ENCODE results near the gene ZNF217. TPM values are rescaled to one million over a fixed set of nuclear protein-coding genes. Genes with fewer than 3 reads are reported as not detected.
"Not testable (repeated sequence)": the region's sequence is repeated elsewhere in the genome, so short reads cannot be mapped to it uniquely, and the experiment has no call there.

The ZNF217 gene
- total and polyA plus RNA-seq, 2 donors (not counting 1 experiment from before 2014, with no cell fraction given): 15.5 to 92.6 TPM

DNA sequence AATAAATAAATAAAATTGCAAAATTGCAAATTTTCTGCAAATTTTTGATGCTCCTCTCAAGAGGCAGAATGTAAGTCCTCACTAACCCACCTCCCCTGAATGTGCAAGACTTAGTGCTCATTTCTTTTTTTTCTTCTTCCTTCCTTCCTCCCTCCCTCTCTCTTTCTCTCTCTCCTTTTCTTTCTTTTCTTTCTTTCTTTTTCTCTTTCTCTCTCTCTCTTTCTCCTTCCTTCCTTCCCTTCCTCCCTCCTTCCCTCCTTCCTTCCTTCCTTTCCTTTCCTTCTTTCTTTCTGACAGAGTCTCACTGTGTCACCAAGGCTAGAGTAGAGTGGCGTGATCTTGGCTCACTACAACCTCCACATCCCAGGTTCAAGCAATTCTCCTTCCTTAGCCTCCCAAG is 60.1 kb downstream of the ZNF217 start:
- no peak overlapping the region for H2AFZ ChIP-seq (ENCODE audit: insufficient read depth, low read depth, low read length, poor library complexity, severe bottlenecking)
- ChIA-PET CTCF (no interaction called here), POLR2A (interaction anchor here (1.6 kb wide), 1 partner anchor 121 kb away, joined by 6 read pairs; no protein-coding TSS in a partner anchor)
- Mint-ChIP-seq H3K27me3 (no peaks in the 10 kb centered on the region), H3K4me3 (peak overlapping the region; percentile 52), H3K27ac (no peak overlapping the region), H3K9me3 (ENCODE audit: insufficient read depth) (no peaks in the 10 kb centered on the region), H3K4me1 (peaks cover 18% of the 10 kb centered on the region)
- WGBS (ENCODE audit: insufficient coverage): no CpG with 5 or more reads among the region's 1 CpG
- peaks cover 10 to 14% of the 10 kb centered on the region in 2 donors for H3K4me1 ChIP-seq (ENCODE audit: control insufficient read depth in 2 of 2, insufficient read depth in 2 of 2, low read length in 2 of 2)
- no peak overlapping the region for H3K27ac ChIP-seq (ENCODE audit: low read length in 2 of 2)
- H3K79me2 ChIP-seq (ENCODE audit: control insufficient read depth, insufficient read depth, low read length): no peaks in the 10 kb centered on the region
- H3K4me2 ChIP-seq (replicated peaks; ENCODE audit: low read depth, low read length, poor library complexity, severe bottlenecking): peak overlapping the region; percentile 22
- ATAC-seq (ENCODE audit: low read depth) (no peak), DNase-seq (no peak)
- peak overlapping the region in 1 of 5 experiments; percentile 35 for H3K4me3 ChIP-seq (ENCODE audit: control extremely low read depth in 1 of 5, extremely low read depth in 1 of 5, insufficient read depth in 1 of 5, low read depth in 2 of 5, low read length in 4 of 5)
- no peaks in the 10 kb centered on the region for H3K27me3 ChIP-seq (replicated peaks in 1 of 4; ENCODE audit: control extremely low read depth in 1 of 4, control insufficient read depth in 3 of 4, insufficient read depth in 4 of 4, low read length in 3 of 4)
- intact Hi-C loops (cut with micrococcal nuclease): no loop called here
- H3K36me3 ChIP-seq (replicated peaks in 1 of 2; ENCODE audit: control extremely low read depth in 1 of 2, control insufficient read depth in 1 of 2, extremely low read depth in 1 of 2, insufficient read depth in 2 of 2, low read length in 1 of 2): no peaks in the 10 kb centered on the region
- no peak overlapping the region for H3K9ac ChIP-seq (ENCODE audit: low read length)
- H3K9me3 ChIP-seq (ENCODE audit: control extremely low read depth in 1 of 3, control insufficient read depth in 2 of 3, insufficient read depth in 1 of 3, low read length in 2 of 3): no peaks in the 10 kb centered on the region
- H4K20me1 ChIP-seq (ENCODE audit: control insufficient read depth, insufficient read depth, low read length, poor library complexity, severe bottlenecking): no peaks in the 10 kb centered on the region
- no peak for TF ChIP-seq EZH2 (IDR thresholded peaks at IDR 0.05; ENCODE audit: borderline replicate concordance, insufficient read depth, low read depth, low read length, poor library complexity, severe bottlenecking)
- TF ChIP-seq, protein P1, sequence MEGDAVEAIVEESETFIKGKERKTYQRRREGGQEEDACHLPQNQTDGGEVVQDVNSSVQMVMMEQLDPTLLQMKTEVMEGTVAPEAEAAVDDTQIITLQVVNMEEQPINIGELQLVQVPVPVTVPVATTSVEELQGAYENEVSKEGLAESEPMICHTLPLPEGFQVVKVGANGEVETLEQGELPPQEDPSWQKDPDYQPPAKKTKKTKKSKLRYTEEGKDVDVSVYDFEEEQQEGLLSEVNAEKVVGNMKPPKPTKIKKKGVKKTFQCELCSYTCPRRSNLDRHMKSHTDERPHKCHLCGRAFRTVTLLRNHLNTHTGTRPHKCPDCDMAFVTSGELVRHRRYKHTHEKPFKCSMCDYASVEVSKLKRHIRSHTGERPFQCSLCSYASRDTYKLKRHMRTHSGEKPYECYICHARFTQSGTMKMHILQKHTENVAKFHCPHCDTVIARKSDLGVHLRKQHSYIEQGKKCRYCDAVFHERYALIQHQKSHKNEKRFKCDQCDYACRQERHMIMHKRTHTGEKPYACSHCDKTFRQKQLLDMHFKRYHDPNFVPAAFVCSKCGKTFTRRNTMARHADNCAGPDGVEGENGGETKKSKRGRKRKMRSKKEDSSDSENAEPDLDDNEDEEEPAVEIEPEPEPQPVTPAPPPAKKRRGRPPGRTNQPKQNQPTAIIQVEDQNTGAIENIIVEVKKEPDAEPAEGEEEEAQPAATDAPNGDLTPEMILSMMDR (IDR thresholded peaks at IDR 0.05): no peak

GRCh38 chr20:53532654-53533312 is 60.9 kb downstream of the ZNF217 start:
- peak; percentile 70 for ATAC-seq (ENCODE audit: low read depth)
- Mint-ChIP-seq H3K27ac (peak overlapping the region; percentile 91), H3K4me1 (peaks cover 18% of the 10 kb centered on the region), H3K4me3 (peak overlapping the region; percentile 84)
- Histone ChIP-seq H3K4me3 (ENCODE audit: control extremely low read depth in 1 of 5, extremely low read depth in 1 of 5, insufficient read depth in 1 of 5, low read depth in 2 of 5, low read length in 4 of 5) (peak overlapping the region in 3 of 5 experiments; percentile 21 to 35 (median 31)), H3K9ac (ENCODE audit: low read length) (peak overlapping the region; percentile 26), H3K4me2 (replicated peaks; ENCODE audit: low read depth, low read length, poor library complexity, severe bottlenecking) (peak overlapping the region; percentile 40), H2AFZ (ENCODE audit: insufficient read depth, low read depth, low read length, poor library complexity, severe bottlenecking) (peak overlapping the region; percentile 61), H3K4me1 (ENCODE audit: control insufficient read depth in 2 of 2, insufficient read depth in 2 of 2, low read length in 2 of 2) (peaks cover 10 to 14% of the 10 kb centered on the region in 2 donors), H3K27ac (ENCODE audit: low read length in 2 of 2) (peak overlapping the region in 1 of 2 donors; percentile 15)
- H3K27me3 Mint-ChIP-seq; intact Hi-C loops (cut with micrococcal nuclease); H4K20me1 ChIP-seq (ENCODE audit: control insufficient read depth, insufficient read depth, low read length, poor library complexity, severe bottlenecking); H3K9me3 Mint-ChIP-seq (ENCODE audit: insufficient read depth); H3K79me2 ChIP-seq (ENCODE audit: control insufficient read depth, insufficient read depth, low read length); CTCF ChIA-PET; H3K9me3 ChIP-seq (ENCODE audit: control extremely low read depth in 1 of 3, control insufficient read depth in 2 of 3, insufficient read depth in 1 of 3, low read length in 2 of 3); H3K36me3 ChIP-seq (replicated peaks in 1 of 2; ENCODE audit: control extremely low read depth in 1 of 2, control insufficient read depth in 1 of 2, extremely low read depth in 1 of 2, insufficient read depth in 2 of 2, low read length in 1 of 2); H3K27me3 ChIP-seq (replicated peaks in 1 of 4; ENCODE audit: control extremely low read depth in 1 of 4, control insufficient read depth in 3 of 4, insufficient read depth in 4 of 4, low read length in 3 of 4): not testable (repeated sequence)
- WGBS (ENCODE audit: insufficient coverage): 29% methylated on average over 5 of the region's 6 CpGs
- peak; percentile 58 for DNase-seq
- POLR2A ChIA-PET: interaction anchor here (1.6 kb wide), 1 partner anchor 120 kb away, joined by 6 read pairs; no protein-coding TSS in a partner anchor

All from B cell (primary cell).